Activated gamma-delta T cell treated with anti-CD3 and anti-CD28 coated beads, Interleukin-2, amount 50 U/mL, for 16 hours (primary cell): Measurements from ENCODE around the gene MYL10.

Experiments used
- DNase-seq: peaks from one replicate; pipeline ENCODE4 v3.0.0-alpha.2; 2020; ENCODE audit warnings: low read depth

The MYL10 gene

GRCh38 chr7:101595766-101596537 lies 33.1 kb downstream of the MYL10 start:
- no peak for DNase-seq

- no peak for DNase-seq
These were observed 33.9 kb downstream of the MYL10 start for GRCh38 chr7:101595246-101595645.

GRCh38 chr7:101594790-101595189 lies 34.3 kb downstream of the MYL10 start:
- no peak for DNase-seq

GRCh38 chr7:101593556-101593955 lies 35.5 kb downstream of the MYL10 start:
- DNase-seq: no peak

GRCh38 chr7:101591504-101591903 lies 37.6 kb downstream of the MYL10 start:
- DNase-seq: no peak

- no peak for DNase-seq
These were observed 38.2 kb downstream of the MYL10 start for GRCh38 chr7:101590663-101591435.

- DNase-seq: no peak
These were observed 39.0 kb downstream of the MYL10 start for GRCh38 chr7:101589976-101590662.

GRCh38 chr7:101589052-101589451 lies 40.0 kb downstream of the MYL10 start:
- DNase-seq: no peak

GRCh38 chr7:101588131-101588935 lies 40.8 kb downstream of the MYL10 start:
- no peak for DNase-seq

- no peak for DNase-seq
These were observed 42.0 kb downstream of the MYL10 start for GRCh38 chr7:101586906-101587677.

- no peak for DNase-seq
These were observed 42.8 kb downstream of the MYL10 start for GRCh38 chr7:101586078-101586905.

- no peak for DNase-seq
These were observed 46.1 kb downstream of the MYL10 start for GRCh38 chr7:101582971-101583370.

- DNase-seq: no peak
These were observed 47.2 kb downstream of the MYL10 start for GRCh38 chr7:101581891-101582290.

- DNase-seq: no peak
These were observed 48.5 kb downstream of the MYL10 start for GRCh38 chr7:101580596-101580995.

GRCh38 chr7:101578552-101578951 lies 50.5 kb downstream of the MYL10 start:
- DNase-seq: no peak

- no peak for DNase-seq
These were observed 52.1 kb downstream of the MYL10 start for GRCh38 chr7:101576998-101577397.

GRCh38 chr7:101575721-101576120 lies 53.4 kb downstream of the MYL10 start:
- DNase-seq: no peak

GRCh38 chr7:101575168-101575567 lies 53.9 kb downstream of the MYL10 start:
- DNase-seq: no peak

GRCh38 chr7:101572156-101572555 lies 56.9 kb downstream of the MYL10 start:
- no peak for DNase-seq

- no peak for DNase-seq
These were observed 61.9 kb downstream of the MYL10 start for GRCh38 chr7:101567230-101567629.
